Activated T-helper 9 cell treated with anti-CD3 and anti-CD28 coated beads, Interleukin-2, amount 50 U/mL, for 16 hours (primary cell): ENCODE data around the gene MRTFA.
"Not testable (repeated sequence)": the region's sequence is repeated elsewhere in the genome, so short reads cannot be mapped to it uniquely, and the experiment has no call there.

ENCODE experiments used
- DNase-seq: peaks from one replicate; pipeline ENCODE4 v3.0.0-alpha.2; 2020; ENCODE audit warnings: low read depth

MRTFA gene

GRCh38 chr22:40627612-40628011 is 8.9 kb downstream of the MRTFA start:
- DNase-seq: no peak

- no peak for DNase-seq
Measured at GRCh38 chr22:40626851-40627250, 9.7 kb downstream of the MRTFA start.

- DNase-seq: not testable (repeated sequence)
Measured at GRCh38 chr22:40625794-40626193, 10.7 kb downstream of the MRTFA start.

GRCh38 chr22:40625281-40625680 is 11.2 kb downstream of the MRTFA start:
- not testable (repeated sequence) for DNase-seq

DNA sequence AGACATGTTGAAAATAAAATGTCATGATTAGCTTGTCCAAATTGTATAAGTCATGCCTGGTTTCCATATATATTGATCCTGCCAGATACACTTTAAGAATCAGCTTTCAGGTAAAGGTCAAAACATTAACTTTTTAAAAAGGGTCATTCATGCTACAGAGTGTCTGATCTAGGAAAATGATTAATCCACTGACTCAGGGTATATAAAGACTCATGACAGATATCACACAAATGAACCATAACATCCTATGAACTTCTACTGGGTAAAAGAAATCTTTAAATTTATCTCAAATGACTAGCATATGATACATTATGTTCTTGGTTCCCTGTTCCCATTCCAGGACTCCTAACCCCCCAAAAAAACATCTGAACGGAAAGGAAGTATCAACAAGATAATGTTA is 11.7 kb downstream of the MRTFA start:
- DNase-seq: no peak

GRCh38 chr22:40621309-40622151 is 15.0 kb downstream of the MRTFA start:
- DNase-seq: no peak

DNA sequence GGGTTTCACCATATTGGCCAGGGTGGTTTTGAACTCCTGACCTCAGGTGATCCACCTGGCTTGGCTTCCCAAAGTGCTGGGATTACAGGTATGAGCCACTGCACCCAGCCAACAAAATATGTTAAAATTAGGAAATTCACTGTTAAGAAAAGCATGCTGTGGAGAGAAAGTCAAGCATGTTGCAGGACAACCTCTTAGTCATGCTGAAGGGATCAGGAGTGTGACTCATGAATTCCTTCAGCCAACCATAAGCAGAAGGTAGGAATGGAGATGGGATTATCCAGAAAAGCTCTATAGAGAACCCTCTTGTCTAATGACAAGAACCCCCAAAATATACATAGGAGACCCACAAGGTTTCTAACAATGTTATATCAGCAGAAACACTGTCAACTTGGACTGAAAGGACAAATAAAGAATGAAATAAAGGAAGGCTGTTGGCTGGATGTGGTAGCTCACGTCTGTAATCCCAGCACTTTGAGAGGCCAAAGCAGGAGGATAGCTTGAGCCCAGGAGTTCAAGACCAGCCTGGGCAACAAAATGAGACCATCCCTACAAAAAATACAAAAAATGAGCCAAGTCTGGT is 16.0 kb downstream of the MRTFA start:
- no peak for DNase-seq

- DNase-seq: no peak
Measured at GRCh38 chr22:40618400-40618799, 18.1 kb downstream of the MRTFA start.

DNA sequence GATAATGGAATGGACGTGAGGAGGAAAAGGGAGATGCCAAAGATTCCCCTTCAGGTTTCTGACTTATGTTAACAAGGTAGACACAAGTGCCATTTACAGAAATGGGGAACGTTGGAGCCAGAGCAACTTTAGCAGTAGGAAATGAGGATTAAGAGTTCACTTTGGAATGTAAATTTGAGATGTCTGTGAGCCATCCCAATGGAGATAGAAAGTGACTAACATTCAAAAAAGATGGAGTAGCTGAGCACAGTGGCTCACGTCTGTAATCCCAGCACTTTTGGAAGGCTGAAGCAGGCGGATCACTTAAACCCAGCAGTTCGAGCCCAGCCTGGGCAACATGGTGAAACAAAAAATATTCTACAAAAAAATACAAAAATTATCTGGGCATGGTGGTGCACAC is 19.9 kb downstream of the MRTFA start:
- no peak for DNase-seq

DNA sequence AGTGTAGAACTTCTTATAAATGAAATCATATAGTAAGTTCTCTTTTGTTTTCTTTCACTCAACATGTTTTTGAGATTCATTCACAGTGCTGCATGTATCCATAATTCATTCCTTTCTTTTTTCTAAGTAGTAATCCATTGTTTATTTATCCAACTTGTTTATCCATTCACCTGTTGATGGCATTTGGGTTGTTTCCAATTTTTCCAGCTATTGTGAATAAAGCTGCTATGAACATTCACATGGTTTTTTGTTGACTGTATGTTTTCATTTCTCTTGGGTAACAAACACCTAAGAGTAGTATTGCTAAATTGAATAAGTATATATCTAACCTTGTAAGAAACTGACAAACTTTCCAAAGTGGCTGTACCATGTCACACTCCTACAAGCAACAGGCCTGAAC is 23.5 kb downstream of the MRTFA start:
- no peak for DNase-seq

DNA sequence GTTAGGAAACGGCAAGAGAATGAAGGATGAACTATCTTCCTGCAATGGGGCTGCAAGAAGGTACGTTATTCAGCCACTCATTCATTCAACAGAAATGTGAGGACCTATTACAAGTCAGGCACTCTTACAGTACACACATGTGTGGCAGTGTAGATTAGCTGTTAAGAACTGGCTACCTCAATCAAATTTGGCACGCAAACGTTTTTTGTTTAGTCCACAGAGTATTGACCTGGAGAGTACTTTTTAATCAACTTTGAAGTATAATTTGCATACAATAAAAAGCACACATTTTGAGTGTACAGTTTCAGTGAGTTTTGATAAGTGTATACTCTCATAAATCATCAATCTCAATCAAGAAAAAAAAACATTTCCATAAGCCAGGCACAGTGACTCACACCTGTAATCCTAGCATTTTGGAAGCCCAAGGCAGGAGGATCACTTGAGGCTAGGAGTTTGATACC is 24.2 kb downstream of the MRTFA start:
- no peak for DNase-seq

GRCh38 chr22:40611606-40612005 is 24.9 kb downstream of the MRTFA start:
- no peak for DNase-seq

DNA sequence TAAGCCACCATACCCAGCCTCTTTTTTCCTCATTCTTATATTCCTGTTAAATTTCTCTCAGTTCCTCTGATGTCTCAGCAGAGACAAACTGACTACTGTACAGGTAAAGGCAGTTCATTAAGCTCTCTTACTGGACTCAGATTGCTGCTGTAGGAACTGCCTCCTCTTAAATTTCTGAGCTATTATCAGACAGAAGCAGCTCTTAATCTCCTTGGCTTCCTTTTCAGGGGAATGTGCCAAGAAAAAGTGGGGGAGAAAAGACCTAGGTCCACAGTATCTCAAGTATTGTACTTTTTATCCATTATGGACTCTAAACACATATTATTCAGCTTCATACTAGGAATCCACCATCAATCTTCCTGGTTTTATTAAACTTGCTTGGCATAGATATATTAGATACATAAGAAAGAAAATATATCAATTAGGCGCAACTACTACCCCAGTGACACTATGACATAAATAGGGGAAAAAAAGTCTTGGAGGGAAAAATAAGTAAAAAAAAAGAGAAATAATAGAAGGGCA is 26.1 kb downstream of the MRTFA start:
- no peak for DNase-seq

DNA sequence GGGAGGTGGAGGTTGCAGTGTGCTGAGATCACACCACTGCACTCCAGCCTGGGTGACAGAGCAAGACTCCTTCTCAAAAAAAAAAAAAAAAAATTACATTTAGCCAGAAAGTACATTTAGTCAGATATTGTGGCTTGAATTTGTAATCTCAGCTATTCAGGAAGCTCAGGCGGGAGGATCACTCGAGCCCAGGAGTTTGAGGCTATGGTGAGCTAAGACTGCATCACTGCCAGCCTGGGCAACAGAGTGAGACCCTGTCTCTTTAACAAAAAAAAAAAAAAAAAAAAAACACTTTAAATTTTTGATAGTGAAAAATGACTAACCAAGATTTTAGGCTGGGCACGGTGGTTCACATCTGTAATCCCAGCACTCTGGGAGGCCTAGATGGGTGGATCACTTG is 27.3 kb downstream of the MRTFA start:
- DNase-seq: no peak

- DNase-seq: no peak
Measured at GRCh38 chr22:40607506-40607905, 29.0 kb downstream of the MRTFA start.

GRCh38 chr22:40606306-40606705 is 30.2 kb downstream of the MRTFA start:
- DNase-seq: no peak

GRCh38 chr22:40605761-40606160 is 30.8 kb downstream of the MRTFA start:
- DNase-seq: no peak

DNA sequence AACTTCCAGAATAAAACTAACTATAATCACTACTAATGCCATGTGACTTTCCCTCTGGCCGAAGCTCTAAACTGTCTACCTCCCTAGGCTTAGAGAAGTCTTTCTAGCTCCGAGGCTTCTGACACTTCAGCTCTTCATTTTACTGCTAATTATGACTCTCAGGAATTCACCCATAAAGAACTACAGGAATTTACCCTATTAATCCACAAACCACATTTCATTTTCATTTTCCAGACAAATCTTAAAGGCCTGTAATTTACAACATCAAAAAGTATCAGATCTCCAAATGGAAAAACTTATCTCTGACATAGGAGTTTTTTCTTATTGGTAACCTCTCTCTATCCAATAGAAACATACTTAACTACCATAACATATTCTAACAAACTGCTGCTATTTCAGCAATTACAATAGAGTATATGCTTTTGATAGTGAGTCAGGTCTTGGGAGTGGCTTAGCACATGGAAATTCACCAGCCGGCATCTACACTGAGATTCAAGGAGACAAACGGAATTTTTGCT is 33.4 kb downstream of the MRTFA start:
- DNase-seq: no peak

DNA sequence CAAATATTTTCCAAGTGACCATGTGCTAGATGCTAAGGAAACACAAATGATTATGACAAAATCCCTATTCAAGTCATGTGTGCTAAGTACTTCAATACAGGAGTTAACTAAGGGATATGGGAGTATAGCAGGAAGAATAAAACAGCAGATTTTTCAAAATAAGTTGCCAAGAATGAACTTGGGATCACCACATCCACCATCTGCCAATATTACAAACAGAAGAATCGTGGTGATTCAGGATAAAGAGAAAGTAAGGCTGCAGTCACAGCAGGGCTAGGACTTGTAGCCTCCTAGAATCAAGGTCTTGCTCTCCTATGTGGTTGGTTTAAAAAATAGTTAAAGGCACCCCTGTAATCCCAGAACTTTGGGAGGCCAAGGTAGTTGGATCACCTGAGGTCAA is 34.3 kb downstream of the MRTFA start:
- no peak for DNase-seq

DNA sequence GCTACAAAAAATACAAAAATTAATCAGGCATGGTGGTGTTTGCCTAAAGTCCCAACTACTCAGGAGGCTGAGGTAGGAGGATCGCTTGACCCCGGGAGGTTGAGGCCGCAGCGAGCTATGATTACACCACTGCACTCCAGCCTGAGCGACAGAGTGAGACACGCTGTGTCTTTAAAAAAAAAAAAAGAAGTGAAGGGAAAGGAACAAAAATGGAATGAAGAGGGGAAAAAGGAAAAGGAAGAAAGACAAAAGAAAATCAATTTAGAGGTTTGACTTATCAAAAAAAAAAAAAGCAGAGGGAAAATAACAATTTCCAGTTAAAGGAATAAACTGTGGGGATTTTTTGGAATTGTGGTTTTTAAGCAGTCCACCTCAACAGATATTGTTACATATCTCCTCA is 36.8 kb downstream of the MRTFA start:
- no peak for DNase-seq

GRCh38 chr22:40598712-40599111 is 37.8 kb downstream of the MRTFA start:
- not testable (repeated sequence) for DNase-seq

DNA sequence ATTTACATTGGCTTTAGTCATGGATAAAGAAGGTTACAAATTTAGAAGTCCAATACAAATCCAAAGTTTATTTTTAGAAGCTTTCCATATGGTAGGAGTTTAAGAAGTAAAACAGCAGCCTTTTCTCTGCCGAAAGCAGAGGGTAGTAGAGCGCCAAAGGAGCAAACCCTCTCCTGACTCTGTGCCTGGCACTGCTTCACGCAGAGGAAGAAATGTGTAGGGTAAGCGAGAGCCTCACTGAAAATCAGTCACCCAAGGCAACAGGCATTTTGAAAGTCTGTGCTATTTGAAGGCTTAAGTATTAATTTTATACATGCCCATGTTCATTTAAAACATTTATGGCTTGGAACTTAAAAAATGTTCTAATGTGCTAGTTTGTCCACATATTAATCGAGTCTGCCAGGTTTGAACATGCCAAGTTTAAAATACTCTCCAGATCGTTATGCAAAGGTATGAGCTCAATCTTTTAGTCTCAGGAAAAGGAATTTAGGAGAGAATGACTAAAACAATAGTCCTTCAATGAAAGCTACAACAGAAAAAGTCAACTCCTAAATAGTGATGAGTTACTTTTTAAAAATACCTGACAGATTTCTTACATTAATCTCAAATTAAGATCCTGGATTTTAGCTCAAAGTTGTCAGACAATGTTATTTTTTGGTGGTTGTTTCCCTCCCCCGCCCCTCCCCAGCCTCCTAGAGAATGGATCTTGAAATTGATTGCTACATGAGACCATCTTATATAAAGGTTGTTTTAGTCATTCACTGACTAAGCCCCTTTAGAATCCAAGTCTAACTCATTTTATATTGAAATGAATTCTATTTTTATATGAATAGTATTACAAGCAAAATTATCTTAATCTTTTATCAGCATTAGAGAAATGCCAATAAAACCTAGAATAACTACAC is 38.7 kb downstream of the MRTFA start:
- DNase-seq: no peak
